ENCODE measurements around the gene RASL12. TPM values are rescaled to one million over a fixed set of nuclear protein-coding genes. Genes with fewer than 3 reads are reported as not detected.
"Not testable (repeated sequence)": the region's sequence is repeated elsewhere in the genome, so short reads cannot be mapped to it uniquely, and the experiment has no call there.

The RASL12 gene, protein sequence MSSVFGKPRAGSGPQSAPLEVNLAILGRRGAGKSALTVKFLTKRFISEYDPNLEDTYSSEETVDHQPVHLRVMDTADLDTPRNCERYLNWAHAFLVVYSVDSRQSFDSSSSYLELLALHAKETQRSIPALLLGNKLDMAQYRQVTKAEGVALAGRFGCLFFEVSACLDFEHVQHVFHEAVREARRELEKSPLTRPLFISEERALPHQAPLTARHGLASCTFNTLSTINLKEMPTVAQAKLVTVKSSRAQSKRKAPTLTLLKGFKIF
- total RNA-seq, result not detected

DNA sequence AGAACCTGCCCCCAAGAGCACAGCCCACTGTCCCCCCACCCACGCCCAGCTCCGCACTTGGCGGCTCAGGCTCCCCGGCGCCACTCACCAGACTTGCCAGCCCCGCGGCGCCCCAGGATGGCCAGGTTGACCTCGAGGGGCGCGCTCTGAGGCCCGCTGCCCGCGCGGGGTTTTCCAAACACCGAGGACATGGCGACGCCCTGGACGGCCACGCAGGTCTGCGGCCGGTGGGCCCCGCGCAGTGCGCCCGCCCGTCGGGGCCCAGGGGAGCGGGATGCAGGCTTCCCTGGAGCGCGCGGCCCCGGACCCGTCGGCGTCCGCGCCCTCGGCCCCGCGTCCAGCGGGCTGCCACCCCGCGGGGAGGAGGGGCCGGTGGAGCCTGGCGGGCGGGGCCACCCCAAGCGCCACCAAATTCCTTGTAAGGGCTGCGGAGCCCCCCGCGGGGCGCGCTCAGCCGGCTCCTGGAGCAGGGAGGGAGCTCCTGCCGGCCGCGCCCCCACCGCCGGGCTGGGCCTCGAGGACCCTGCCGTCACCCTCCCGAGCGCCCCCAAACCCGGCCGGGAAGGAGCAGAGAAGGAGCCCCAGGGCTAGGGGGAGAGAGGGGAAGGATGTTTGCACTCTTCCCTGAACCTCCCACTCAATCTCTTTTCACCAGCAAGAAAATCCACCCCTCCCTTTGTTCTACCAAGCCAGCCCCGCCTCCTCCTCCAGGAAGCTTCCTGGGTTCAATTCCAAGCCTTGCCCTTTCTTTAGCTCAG, at the start of gene RASL12:
Gene RASL12 (minus strand): TSS at position 347 of the 758 bp plus-strand sequence. CDS start 156 bp downstream, at position 191.
- Mint-ChIP-seq H3K36me3 (ENCODE audit: low read depth) (no peaks in the 10 kb centered on the region), H3K27ac (no peak within 1 kb of the TSS), H3K4me3 (no peak within 1 kb of the TSS), H3K4me1 (peaks cover 3% of the 10 kb centered on the region), H3K9me3 (no peaks in the 10 kb centered on the region), H3K27me3 (peaks cover 43% of the 10 kb centered on the region)
- CTCF ChIA-PET, result interaction anchor here (0.6 to 1.5 kb wide), 3 partner anchors 9 to 88 kb away, joined by 3 to 4 read pairs (median 3); partner anchors contain the start of gene KBTBD13
- no peak for DNase-seq
- POLR2A ChIA-PET, result no interaction called here

DNA sequence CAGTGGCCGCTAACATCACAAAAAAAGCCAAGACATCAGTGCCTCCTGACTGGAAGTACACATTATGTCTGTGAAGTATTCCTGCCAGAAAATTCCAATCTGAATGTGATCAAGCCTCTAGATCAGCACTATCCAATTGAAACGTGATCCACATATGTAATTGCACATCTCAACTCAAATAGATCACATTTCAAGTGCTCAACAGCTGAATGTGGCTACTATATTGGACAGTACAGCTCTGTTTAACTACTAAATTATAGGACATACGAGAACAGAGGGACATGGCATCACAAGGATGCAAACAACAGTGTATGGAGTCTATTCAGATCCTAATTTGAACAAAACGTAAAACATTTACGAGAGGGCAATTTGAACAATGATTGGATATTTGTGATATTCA, 47.8 kb upstream of the RASL12 start:
- DNase-seq, result no peak
- no peaks in the 10 kb centered on the region for H3K9me3 Mint-ChIP-seq
- POLR2A ChIA-PET, result no interaction called here
- no peaks in the 10 kb centered on the region for H3K27me3 Mint-ChIP-seq
- H3K4me3 Mint-ChIP-seq, result no peak overlapping the region
- H3K4me1 Mint-ChIP-seq, result no peaks in the 10 kb centered on the region
- CTCF ChIA-PET, result no interaction called here
- peaks cover 34% of the 10 kb centered on the region for H3K36me3 Mint-ChIP-seq (ENCODE audit: low read depth)
- no peak overlapping the region for H3K27ac Mint-ChIP-seq

DNA sequence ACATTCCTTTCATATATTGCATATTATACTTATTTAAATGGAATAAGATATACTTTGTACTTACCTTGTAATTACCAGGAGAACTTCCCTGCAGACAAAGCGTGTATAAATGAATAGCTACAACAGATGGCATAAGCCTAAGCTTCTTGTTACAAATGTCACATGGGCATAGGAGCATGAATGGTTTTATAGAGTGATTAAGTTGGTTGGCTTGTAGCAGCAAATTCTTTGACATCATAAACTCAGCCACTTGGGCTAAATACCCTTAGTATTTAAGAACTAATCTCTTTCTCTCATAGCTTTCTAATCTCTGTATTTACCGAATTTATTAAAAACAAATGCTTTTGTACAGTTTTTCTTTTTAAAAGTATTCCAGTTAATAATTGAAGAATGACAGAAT, 47.3 kb upstream of the RASL12 start, which contains the start of gene UBAP1L:
Gene UBAP1L (minus strand): TSS at position 115 of the 400 bp plus-strand sequence. CDS start 8,985 bp downstream, outside the sequence.
- no peaks in the 10 kb centered on the region for H3K9me3 Mint-ChIP-seq
- H3K27ac Mint-ChIP-seq, result no peak within 1 kb of the TSS
- no peaks in the 10 kb centered on the region for H3K4me1 Mint-ChIP-seq
- peaks cover 34% of the 10 kb centered on the region for H3K36me3 Mint-ChIP-seq (ENCODE audit: low read depth)
- DNase-seq, result no peak
- H3K27me3 Mint-ChIP-seq, result no peaks in the 10 kb centered on the region
- H3K4me3 Mint-ChIP-seq, result no peak within 1 kb of the TSS
- ChIA-PET CTCF (interaction anchor here (1.0 to 1.6 kb wide), 4 partner anchors 9 to 71 kb away, joined by 3 to 6 read pairs (median 4); no protein-coding TSS in a partner anchor), POLR2A (no interaction called here)

DNA sequence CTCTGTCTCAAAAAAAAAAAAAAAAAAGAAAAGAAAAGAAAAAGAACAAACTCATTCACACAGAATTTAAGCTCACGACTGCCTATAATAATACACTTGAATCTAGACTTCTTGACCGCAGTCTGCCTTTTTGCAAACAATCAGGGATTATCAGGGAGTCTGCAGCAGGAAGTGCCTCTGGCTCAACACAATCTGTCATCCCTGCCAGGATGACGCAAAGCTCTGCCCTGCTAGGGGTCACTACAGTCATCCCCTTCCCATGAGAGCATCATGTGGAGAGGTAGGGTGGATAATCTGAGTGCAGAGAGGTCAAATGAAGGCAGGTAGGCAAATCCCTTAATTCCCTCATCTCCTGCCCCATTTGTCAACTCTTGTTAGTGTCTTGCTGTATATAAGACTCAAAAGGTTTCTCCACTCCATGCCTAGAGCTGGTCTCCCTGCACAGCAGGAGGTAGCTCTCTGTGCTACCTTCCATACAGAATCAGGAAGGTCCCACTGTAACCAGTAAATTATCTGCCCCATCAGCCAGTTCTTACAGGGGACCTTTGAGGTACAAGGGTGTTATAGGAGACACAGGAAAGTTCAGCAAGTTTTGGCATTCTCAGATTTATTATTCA, 43.0 kb upstream of the RASL12 start:
- CTCF ChIA-PET, result interaction anchor here (1.2 kb wide), 1 partner anchor 15 kb away, joined by 3 read pairs; no protein-coding TSS in a partner anchor
- no peak overlapping the region for H3K27ac Mint-ChIP-seq

DNA sequence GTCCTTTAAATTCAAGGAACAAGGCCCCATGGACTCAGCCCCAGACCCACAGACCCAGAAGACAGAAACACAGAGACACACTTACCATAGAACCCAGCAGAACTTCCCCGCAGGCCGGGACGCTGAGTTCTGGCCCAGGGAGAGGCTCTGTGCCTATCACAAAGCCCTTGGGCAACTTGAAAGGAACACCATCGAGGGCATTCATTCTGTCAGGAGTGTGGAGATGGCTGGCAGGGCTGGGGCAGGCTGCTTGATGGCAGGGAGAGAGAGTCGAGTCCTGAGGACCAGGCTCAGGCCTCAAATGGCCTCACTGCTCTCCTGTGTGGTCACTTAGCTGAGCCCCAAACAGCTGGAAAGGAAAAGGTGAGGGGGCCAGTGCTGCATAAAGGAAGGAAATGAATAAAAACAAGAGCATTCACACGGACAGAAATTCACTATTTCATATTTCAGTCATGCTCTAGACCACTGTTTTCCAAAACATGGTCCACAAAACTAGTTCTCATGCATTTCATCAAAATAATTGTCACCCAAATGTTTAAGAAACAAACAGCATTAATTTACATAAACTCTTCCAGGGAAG, 38.3 kb upstream of the RASL12 start:
- ChIA-PET CTCF (no interaction called here), POLR2A (no interaction called here)
- H3K27ac Mint-ChIP-seq, result no peak overlapping the region
- DNase-seq, result no peak
- peaks cover 8% of the 10 kb centered on the region for H3K36me3 Mint-ChIP-seq (ENCODE audit: low read depth)
- no peak overlapping the region for H3K4me3 Mint-ChIP-seq
- H3K9me3 Mint-ChIP-seq, result no peaks in the 10 kb centered on the region
- H3K27me3 Mint-ChIP-seq, result no peaks in the 10 kb centered on the region
- peaks cover 2% of the 10 kb centered on the region for H3K4me1 Mint-ChIP-seq

More for the DNA sequence above, 43.0 kb upstream of the RASL12 start:
- POLR2A ChIA-PET, result interaction anchor here (0.5 kb wide), 1 partner anchor 228 kb away, joined by 5 read pairs; no protein-coding TSS in a partner anchor
- H3K36me3 Mint-ChIP-seq (ENCODE audit: low read depth), result peaks cover 7% of the 10 kb centered on the region
- peaks cover 1% of the 10 kb centered on the region for H3K4me1 Mint-ChIP-seq
- no peak for DNase-seq
- no peak overlapping the region for H3K4me3 Mint-ChIP-seq
- no peaks in the 10 kb centered on the region for H3K9me3 Mint-ChIP-seq
- H3K27me3 Mint-ChIP-seq, result no peaks in the 10 kb centered on the region

DNA sequence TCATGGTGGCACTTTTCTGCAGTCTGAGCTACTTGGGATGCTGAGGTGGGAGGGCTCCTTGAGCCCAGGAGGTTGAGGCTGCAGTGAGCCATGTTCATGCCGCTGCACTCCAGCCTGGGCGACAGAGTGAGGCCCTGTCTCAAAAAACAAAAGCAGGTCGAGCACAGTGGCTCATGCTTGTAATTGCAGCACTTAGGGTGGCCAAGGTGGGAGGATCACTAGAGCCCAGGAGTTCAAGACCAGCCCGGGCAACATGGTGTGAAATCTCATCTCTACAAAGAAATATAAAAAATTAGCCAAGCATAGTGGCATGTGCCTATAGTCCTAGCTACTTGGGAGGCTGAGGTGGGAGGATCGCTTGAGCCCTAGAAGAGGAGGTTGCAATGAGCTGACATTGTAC, 37.2 kb upstream of the RASL12 start:
- DNase-seq, result no peak
- Mint-ChIP-seq H3K27me3 (no peaks in the 10 kb centered on the region), H3K36me3 (ENCODE audit: low read depth) (peaks cover 8% of the 10 kb centered on the region), H3K4me1 (peaks cover 2% of the 10 kb centered on the region), H3K27ac (no peak overlapping the region), H3K4me3 (no peak overlapping the region), H3K9me3 (no peaks in the 10 kb centered on the region)
- POLR2A ChIA-PET, result no interaction called here
- CTCF ChIA-PET, result interaction anchor here (0.6 to 1.1 kb wide), 4 partner anchors 36 to 1833 kb away, joined by 3 to 4 read pairs (median 3); no protein-coding TSS in a partner anchor

DNA sequence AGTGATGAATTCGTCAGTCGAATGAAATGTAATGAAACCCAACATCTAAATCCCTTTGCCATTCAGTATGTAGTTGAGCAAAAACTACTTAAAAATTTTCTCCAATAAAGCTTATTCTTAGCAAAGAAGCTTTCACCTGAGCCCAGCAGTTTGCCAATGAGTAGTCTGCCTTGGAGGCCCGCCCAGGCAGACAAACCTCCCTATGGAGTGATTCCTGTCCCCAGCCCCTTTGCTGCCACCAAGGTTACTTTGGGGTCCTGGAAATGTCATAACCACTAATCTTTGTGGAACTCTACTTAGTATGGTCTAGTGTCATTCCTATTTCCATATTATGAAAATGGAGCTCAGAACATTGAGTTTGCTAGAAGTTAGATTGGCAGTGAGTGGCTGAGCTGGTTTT, 35.1 kb upstream of the RASL12 start:
- no peaks in the 10 kb centered on the region for H3K9me3 Mint-ChIP-seq
- peaks cover 2% of the 10 kb centered on the region for H3K4me1 Mint-ChIP-seq
- ChIA-PET CTCF (interaction anchor here (1.6 to 1.8 kb wide), 2 partner anchors 11 to 16 kb away, joined by 4 to 6 read pairs; no protein-coding TSS in a partner anchor), POLR2A (no interaction called here)
- H3K4me3 Mint-ChIP-seq, result no peak overlapping the region
- no peak overlapping the region for H3K27ac Mint-ChIP-seq
- H3K36me3 Mint-ChIP-seq (ENCODE audit: low read depth), result peaks cover 11% of the 10 kb centered on the region
- H3K27me3 Mint-ChIP-seq, result no peaks in the 10 kb centered on the region
- no peak for DNase-seq

DNA sequence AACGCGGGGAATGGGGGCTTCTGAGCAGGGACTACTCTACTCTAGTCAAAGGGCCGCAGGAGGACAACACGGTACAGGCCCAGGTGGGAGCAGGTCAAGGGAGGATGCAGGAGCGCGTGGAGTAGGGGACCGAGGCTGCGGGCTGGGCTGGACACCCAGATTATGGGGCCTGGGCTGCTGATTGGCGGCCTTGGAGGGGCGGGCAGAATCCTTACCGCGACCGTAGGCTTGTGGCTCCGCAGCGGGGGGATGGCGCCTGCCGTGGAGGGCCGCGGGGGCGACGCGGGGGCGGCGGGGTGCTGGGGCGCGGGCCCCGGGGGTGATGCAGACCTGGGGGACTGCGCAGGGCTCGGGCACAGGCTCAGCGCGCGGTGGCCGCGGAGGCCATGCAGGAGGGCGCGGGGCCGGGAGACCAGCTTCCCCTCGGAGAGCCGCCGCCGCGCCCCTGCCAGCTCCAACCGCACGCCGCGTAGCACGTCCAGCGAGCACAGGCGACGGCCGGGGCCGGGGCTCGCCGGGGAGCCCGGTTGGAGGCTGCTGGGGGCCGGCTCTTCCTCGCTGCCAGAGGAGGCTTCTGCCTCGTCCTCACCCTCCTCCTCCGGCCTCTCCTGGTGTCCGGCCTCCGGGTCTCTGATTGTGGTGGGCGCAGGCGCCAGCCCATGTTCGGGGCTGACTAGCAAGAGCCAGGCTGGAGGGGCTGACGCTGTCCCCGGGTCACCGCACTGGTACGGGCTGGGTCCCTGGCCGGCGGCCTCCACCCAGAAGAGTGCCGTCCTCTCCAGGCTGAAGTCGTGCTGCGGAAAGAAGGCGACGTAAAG, 34.3 kb upstream of the RASL12 start:
- Mint-ChIP-seq H3K27me3 (no peaks in the 10 kb centered on the region), H3K4me1 (peaks cover 2% of the 10 kb centered on the region), H3K36me3 (ENCODE audit: low read depth) (peaks cover 11% of the 10 kb centered on the region), H3K27ac (peak overlapping the region; percentile 42), H3K4me3 (no peak overlapping the region), H3K9me3 (no peaks in the 10 kb centered on the region)
- CTCF ChIA-PET, result interaction anchor here (0.6 to 2.0 kb wide), 8 partner anchors 10 to 47 kb away, joined by 3 to 8 read pairs (median 4); partner anchors contain the start of gene UBAP1L
- DNase-seq, result no peak
- POLR2A ChIA-PET, result no interaction called here

DNA sequence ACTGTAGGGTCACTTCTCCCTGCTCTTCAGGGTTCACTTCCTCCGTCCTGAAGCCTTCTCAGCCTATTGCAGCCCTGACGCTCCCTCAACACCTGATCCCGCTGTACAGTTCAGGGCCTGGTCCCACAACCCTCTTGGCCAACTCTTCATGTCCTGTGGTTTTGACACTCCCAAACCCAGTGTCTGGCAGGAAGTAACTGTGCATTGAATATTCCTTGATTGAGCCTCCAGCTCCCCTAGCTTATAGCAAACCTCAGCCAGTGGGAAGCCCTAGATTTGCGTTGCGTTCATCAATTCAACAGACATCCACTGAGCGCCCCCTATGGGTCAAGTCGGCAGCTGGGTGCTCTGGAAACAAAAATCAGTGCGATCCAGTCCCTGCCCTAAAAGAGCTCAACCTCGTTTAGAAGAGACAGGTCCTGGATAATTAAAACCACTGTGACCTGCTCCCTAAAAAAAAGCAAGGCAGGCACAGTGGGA, 33.7 kb upstream of the RASL12 start:
- H3K27me3 Mint-ChIP-seq, result no peaks in the 10 kb centered on the region
- H3K9me3 Mint-ChIP-seq, result no peaks in the 10 kb centered on the region
- DNase-seq, result peak; percentile 63
- peak overlapping the region; percentile 42 for H3K27ac Mint-ChIP-seq
- CTCF ChIA-PET, result interaction anchor here (0.6 to 2.0 kb wide), 8 partner anchors 10 to 68 kb away, joined by 3 to 8 read pairs (median 3); partner anchors contain the start of gene UBAP1L
- H3K4me1 Mint-ChIP-seq, result peaks cover 2% of the 10 kb centered on the region
- no peak overlapping the region for H3K4me3 Mint-ChIP-seq
- POLR2A ChIA-PET, result no interaction called here
- H3K36me3 Mint-ChIP-seq (ENCODE audit: low read depth), result peaks cover 11% of the 10 kb centered on the region

DNA sequence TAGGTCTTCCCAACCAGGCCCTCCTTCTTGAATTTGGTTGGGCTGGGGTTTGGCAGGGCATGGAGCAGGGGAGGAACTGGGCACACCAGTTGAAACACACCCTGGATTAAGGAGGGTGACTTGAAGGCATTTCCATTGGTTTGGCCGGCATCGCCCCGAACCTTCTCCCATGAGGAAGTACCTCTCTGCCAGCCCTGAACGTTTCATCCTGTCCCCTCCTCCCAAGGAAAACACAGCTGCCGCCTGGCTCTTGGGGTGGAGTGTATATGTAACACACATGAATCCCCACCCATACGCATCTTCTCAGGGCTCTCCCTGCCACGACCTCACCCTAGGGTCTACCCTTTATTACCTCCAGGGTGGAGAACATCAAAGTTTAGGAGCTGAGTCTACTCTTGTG, 32.7 kb upstream of the RASL12 start:
- ChIA-PET CTCF (no interaction called here), POLR2A (no interaction called here)
- peaks cover 8% of the 10 kb centered on the region for H3K36me3 Mint-ChIP-seq (ENCODE audit: low read depth)
- no peaks in the 10 kb centered on the region for H3K9me3 Mint-ChIP-seq
- no peak for DNase-seq
- H3K27ac Mint-ChIP-seq, result no peak overlapping the region
- no peak overlapping the region for H3K4me3 Mint-ChIP-seq
- no peaks in the 10 kb centered on the region for H3K27me3 Mint-ChIP-seq
- peaks cover 1% of the 10 kb centered on the region for H3K4me1 Mint-ChIP-seq

DNA sequence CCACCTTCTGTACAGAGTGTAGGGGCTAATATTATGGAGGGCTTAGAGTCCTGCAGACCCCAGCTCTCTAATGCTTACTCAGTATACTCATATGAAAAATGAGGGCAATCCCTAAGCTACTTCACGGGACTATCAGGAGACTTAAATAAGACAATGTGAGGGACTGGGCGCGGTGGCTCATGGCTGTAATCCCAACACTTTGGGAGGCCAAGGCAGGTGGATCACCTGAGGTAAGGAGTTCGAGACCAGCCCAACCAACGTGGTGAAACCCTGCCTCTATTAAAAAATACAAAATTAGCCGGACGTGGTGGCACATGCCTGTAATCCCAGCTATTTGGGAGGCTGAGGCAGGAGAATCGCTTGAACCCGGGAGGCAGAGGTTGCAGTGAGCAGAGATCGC, 32.0 kb upstream of the RASL12 start:
- H3K4me3 Mint-ChIP-seq; H3K27me3 Mint-ChIP-seq; CTCF ChIA-PET; H3K9me3 Mint-ChIP-seq; H3K4me1 Mint-ChIP-seq; H3K27ac Mint-ChIP-seq; POLR2A ChIA-PET; H3K36me3 Mint-ChIP-seq (ENCODE audit: low read depth); DNase-seq: not testable (repeated sequence)

DNA sequence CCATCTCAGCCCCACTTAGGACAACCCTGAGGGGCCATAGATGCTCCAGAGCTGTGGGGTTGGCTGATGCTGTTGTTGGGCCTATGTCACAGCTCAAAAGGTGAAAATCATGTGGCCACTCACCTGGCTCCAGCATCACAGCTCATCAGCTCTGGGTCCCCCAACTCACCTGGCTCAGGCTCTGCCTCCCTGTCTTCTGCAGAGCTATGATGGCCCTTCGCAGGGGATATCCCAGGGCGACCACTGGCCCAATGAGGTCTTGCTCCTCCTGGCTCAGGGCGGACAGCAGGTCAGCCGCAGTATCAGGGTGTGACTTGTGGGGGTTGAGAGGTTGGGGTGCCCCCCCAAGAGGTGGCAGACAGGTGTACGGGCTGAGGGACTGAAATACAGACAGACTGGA, 31.5 kb upstream of the RASL12 start:
- H3K27ac Mint-ChIP-seq, result no peak overlapping the region
- H3K9me3 Mint-ChIP-seq, result no peaks in the 10 kb centered on the region
- CTCF ChIA-PET, result no interaction called here
- no peak for DNase-seq
- POLR2A ChIA-PET, result no interaction called here
- peaks cover 6% of the 10 kb centered on the region for H3K36me3 Mint-ChIP-seq (ENCODE audit: low read depth)
- no peak overlapping the region for H3K4me3 Mint-ChIP-seq
- peaks cover 1% of the 10 kb centered on the region for H3K4me1 Mint-ChIP-seq
- H3K27me3 Mint-ChIP-seq, result no peaks in the 10 kb centered on the region
